HEK293 (cell line): ENCODE data around the gene PCDHB11.
"Not testable (repeated sequence)": the region's sequence is repeated elsewhere in the genome, so short reads cannot be mapped to it uniquely, and the experiment has no call there.

Experiments
- CTCF ChIA-PET: fragments of 350-600 bp; formaldehyde crosslinking; extraction: SDS; loops from one replicate; lab custom pipeline; 2021; ENCODE audit warnings: antibody characterized with exemption; lab: Yijun Ruan, JAX
- POLR2A ChIA-PET: fragments of 300-600 bp; formaldehyde crosslinking; extraction: SDS; loops from one replicate; lab custom pipeline; 2020; ENCODE audit warnings: antibody characterized with exemption, inconsistent platforms; lab: Yijun Ruan, JAX
- H3K27ac ChIP-seq: fragments of 200-500 bp; sonication (Bioruptor generic); 2 replicates; pipeline ENCODE4 v1.5.1; 2014; ENCODE audit warnings: low read depth, low read length, control low read depth, inconsistent platforms; ENCODE audit errors: extremely low read depth
- H3K36me3 ChIP-seq, 2 experiments: fragments of 200-500 bp in 1 of 2; sonication (Bioruptor generic) in 1 of 2; 1 replicate in 1 of 2; 2 replicates in 1 of 2; pipeline ENCODE4 v1.5.1; 2014 to 2017; ENCODE audit warnings: inconsistent platforms in 2 of 2, low read length in 2 of 2; ENCODE audit not compliant: control insufficient read depth in 2 of 2, insufficient read depth in 1 of 2
- H3K4me1 ChIP-seq: fragments of 200-500 bp; sonication (Bioruptor generic); 2 replicates; pipeline ENCODE4 v1.5.1; 2014; ENCODE audit warnings: mild to moderate bottlenecking, low read length, inconsistent platforms; ENCODE audit not compliant: control insufficient read depth, insufficient read depth
- H3K4me3 ChIP-seq: 2 replicates; pipeline ENCODE4 v1.5.1; 2011; ENCODE audit warnings: low read depth, mild to moderate bottlenecking, control low read depth, low read length, moderate library complexity
- H3K9me3 ChIP-seq: fragments of 200-500 bp; sonication (Bioruptor generic); 2 replicates; pipeline ENCODE4 v1.5.1; 2014; ENCODE audit warnings: low read depth, low read length, inconsistent platforms; ENCODE audit not compliant: control insufficient read depth, insufficient read depth
- KLF17 ChIP-seq: fragments of 450-650 bp; formaldehyde crosslinking; IDR thresholded peaks from 2 replicates; pipeline ENCODE4 v1.5.1; 2016; ENCODE audit warnings: missing biosample characterization, missing genetic modification characterization
- ZNF133 ChIP-seq: fragments of 450-650 bp; formaldehyde crosslinking; IDR thresholded peaks from 2 replicates; pipeline ENCODE4 v1.5.1; 2016; ENCODE audit warnings: missing biosample characterization, missing genetic modification characterization
- ZNF239 ChIP-seq: fragments of 450-650 bp; formaldehyde crosslinking; IDR thresholded peaks from 2 replicates; pipeline ENCODE4 v1.5.1; 2016; ENCODE audit warnings: missing biosample characterization, missing genetic modification characterization
- ZNF292 ChIP-seq: fragments of 450-650 bp; formaldehyde crosslinking; IDR thresholded peaks from 2 replicates; pipeline ENCODE4 v1.5.1; 2016; ENCODE audit warnings: low read depth, missing biosample characterization, missing genetic modification characterization, borderline replicate concordance
- ZNF416 ChIP-seq: fragments of 450-650 bp; formaldehyde crosslinking; IDR thresholded peaks from 2 replicates; pipeline ENCODE4 v1.5.1; 2016; ENCODE audit warnings: missing biosample characterization, missing genetic modification characterization
- ZNF529 ChIP-seq: fragments of 450-650 bp; formaldehyde crosslinking; IDR thresholded peaks from 2 replicates; pipeline ENCODE4 v1.5.1; 2017; ENCODE audit warnings: missing genetic modification characterization, missing biosample characterization; ENCODE audit not compliant: insufficient replicate concordance
- ZNF621 ChIP-seq: fragments of 450-650 bp; formaldehyde crosslinking; IDR thresholded peaks from 2 replicates; pipeline ENCODE4 v1.5.1; 2017; ENCODE audit warnings: missing biosample characterization, missing genetic modification characterization
- TF ChIP-seq, protein P1 (sequence below): fragments of 450-650 bp; formaldehyde crosslinking; IDR thresholded peaks from 2 replicates; pipeline ENCODE4 v1.5.1; 2016; ENCODE audit warnings: missing biosample characterization, missing genetic modification characterization
- TF ChIP-seq, protein P2 (sequence below): fragments of 450-650 bp; formaldehyde crosslinking; IDR thresholded peaks from 2 replicates; pipeline ENCODE4 v1.5.1; 2017; ENCODE audit warnings: missing biosample characterization, mild to moderate bottlenecking, missing genetic modification characterization, moderate library complexity

PCDHB11 gene

DNA sequence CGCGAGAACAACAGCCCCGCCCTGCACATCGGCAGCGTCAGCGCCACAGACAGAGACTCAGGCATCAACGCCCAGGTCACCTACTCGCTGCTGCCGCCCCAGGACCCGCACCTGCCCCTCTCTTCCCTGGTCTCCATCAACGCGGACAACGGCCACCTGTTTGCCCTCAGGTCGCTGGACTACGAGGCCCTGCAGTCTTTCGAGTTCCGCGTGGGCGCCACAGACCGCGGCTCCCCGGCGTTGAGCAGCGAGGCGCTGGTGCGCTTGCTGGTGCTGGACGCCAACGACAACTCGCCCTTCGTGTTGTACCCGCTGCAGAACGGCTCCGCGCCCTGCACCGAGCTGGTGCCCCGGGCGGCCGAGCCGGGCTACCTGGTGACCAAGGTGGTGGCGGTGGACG is 47.8 kb upstream of the PCDHB11 start:
- H3K4me1 ChIP-seq = not testable (repeated sequence)

DNA sequence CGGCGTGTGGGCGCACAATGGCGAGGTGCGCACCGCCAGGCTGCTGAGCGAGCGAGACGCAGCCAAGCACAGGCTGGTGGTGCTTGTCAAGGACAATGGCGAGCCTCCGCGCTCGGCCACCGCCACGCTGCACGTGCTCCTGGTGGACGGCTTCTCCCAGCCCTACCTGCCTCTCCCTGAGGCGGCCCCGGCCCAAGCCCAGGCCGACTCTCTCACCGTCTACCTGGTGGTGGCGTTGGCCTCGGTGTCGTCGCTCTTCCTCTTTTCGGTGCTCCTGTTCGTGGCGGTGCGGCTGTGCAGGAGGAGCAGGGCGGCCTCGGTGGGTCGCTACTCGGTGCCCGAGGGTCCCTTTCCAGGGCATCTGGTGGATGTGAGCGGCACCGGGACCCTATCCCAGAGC is 47.3 kb upstream of the PCDHB11 start:
- H3K9me3 ChIP-seq, H3K4me3 ChIP-seq, POLR2A ChIA-PET, H3K27ac ChIP-seq, H3K36me3 ChIP-seq, H3K4me1 ChIP-seq, CTCF ChIA-PET: not testable (repeated sequence)

More for the DNA sequence above, 47.8 kb upstream of the PCDHB11 start:
- CTCF ChIA-PET, H3K4me3 ChIP-seq, POLR2A ChIA-PET, H3K27ac ChIP-seq, H3K36me3 ChIP-seq, H3K9me3 ChIP-seq: not testable (repeated sequence)

DNA sequence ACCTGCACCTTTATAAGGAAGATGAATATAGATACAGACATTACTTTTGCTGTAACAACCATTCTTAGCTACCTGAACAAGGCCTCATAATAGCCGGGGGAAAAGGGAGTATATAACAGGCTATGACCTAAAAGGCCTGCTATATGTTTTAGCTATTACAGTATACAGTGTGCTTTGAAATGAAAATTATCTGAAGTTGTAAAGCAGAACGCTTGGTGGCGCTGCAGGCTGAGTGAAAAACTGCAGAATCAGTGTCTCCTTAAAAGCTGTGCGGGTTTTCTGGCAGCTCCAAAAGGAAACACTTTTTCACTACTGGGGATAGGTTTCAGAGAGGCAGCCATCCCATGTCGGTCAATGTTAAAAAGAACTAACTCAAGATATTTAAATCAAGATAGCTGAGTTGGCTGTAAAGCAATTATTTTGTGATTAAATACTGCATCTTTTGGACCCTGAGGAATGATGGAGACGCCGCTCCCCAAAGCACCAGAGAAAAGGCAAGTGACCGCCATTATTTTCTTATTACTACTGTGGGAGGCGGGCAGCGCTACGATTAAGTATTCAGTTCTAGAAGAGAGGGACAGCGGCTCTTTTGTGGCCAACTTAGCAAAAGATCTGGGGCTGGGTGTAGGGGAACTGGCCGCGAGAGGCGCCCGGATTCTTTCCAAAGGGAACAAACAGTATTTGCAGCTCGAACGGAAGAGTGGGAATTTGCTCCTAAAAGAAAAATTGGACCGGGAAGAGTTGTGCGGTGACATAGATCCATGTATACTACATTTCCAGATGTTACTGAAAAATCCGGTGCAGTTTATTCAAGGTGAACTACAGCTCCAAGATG is 43.7 kb upstream of the PCDHB11 start:
- POLR2A ChIA-PET = interaction anchor here (0.6 kb wide), 1 partner anchor 463 kb away, joined by 3 read pairs; no protein-coding TSS in a partner anchor
- TF ChIP-seq, protein P1, sequence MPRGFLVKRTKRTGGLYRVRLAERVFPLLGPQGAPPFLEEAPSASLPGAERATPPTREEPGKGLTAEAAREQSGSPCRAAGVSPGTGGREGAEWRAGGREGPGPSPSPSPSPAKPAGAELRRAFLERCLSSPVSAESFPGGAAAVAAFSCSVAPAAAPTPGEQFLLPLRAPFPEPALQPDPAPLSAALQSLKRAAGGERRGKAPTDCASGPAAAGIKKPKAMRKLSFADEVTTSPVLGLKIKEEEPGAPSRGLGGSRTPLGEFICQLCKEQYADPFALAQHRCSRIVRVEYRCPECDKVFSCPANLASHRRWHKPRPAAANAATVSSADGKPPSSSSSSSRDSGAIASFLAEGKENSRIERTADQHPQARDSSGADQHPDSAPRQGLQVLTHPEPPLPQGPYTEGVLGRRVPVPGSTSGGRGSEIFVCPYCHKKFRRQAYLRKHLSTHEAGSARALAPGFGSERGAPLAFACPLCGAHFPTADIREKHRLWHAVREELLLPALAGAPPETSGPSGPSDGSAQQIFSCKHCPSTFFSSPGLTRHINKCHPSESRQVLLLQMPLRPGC (tag by site-specific recombination) = no peak
- no peak for TF ChIP-seq ZNF621 (tag by site-specific recombination)
- TF ChIP-seq ZNF529 (tag by site-specific recombination) = no peak
- no peak for TF ChIP-seq KLF17 (tag by site-specific recombination)
- no peak for TF ChIP-seq ZNF292 (tag by site-specific recombination)
- no peak for TF ChIP-seq ZNF239 (tag by site-specific recombination)
- TF ChIP-seq, protein P2, sequence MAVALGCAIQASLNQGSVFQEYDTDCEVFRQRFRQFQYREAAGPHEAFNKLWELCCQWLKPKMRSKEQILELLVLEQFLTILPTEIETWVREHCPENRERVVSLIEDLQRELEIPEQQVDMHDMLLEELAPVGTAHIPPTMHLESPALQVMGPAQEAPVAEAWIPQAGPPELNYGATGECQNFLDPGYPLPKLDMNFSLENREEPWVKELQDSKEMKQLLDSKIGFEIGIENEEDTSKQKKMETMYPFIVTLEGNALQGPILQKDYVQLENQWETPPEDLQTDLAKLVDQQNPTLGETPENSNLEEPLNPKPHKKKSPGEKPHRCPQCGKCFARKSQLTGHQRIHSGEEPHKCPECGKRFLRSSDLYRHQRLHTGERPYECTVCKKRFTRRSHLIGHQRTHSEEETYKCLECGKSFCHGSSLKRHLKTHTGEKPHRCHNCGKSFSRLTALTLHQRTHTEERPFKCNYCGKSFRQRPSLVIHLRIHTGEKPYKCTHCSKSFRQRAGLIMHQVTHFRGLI (tag by site-specific recombination) = no peak
- TF ChIP-seq ZNF416 (tag by site-specific recombination) = no peak
- no peak for TF ChIP-seq ZNF133
- TF ChIP-seq, all 188 proteins: peak for 0

DNA sequence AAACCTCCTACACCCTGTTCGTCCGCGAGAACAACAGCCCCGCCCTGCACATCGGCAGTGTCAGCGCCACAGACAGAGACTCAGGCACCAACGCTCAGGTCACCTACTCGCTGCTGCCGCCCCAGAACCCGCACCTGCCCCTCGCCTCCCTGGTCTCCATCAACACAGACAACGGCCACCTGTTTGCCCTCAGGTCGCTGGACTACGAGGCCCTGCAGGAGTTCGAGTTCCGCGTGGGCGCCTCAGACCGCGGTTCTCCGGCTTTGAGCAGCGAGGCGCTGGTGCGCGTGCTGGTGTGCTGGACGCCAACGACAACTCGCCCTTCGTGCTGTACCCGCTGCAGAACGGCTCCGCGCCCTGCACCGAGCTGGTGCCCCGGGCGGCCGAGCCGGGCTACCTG is 42.1 kb upstream of the PCDHB11 start:
- CTCF ChIA-PET, H3K27ac ChIP-seq, H3K9me3 ChIP-seq, H3K36me3 ChIP-seq, POLR2A ChIA-PET, H3K4me1 ChIP-seq, H3K4me3 ChIP-seq: not testable (repeated sequence)

More for the DNA sequence above, 43.7 kb upstream of the PCDHB11 start:
- Histone ChIP-seq H3K4me3 (no peak overlapping the region), H3K36me3 (no peaks in the 10 kb centered on the region), H3K9me3 (no peaks in the 10 kb centered on the region), H3K27ac (no peak overlapping the region), H3K4me1 (no peaks in the 10 kb centered on the region)
- CTCF ChIA-PET = interaction anchor here (0.6 to 1.5 kb wide), 8 partner anchors 13 to 1336 kb away, joined by 3 to 7 read pairs (median 3); partner anchors contain the start of genes PCDHB11, PCDHB16, PCDHB5 and PCDHGA2

- H3K9me3 ChIP-seq, H3K36me3 ChIP-seq, H3K4me3 ChIP-seq, H3K27ac ChIP-seq, CTCF ChIA-PET, POLR2A ChIA-PET, H3K4me1 ChIP-seq: not testable (repeated sequence)
These were observed 41.5 kb upstream of the PCDHB11 start for GRCh38 chr5:141157901-141158300.
